Keratinocyte (primary cell): ENCODE results near the gene TIAM1. TPM values are rescaled to one million over a fixed set of nuclear protein-coding genes. Genes with fewer than 3 reads are reported as not detected.

Experiments used
- DNase-seq: peaks from one replicate; pipeline ENCODE4 v3.0.0-alpha.2; 2011; ENCODE audit warnings: low read depth, missing footprints, low spot score
- FAIRE-seq: peaks from 2 replicates; lab custom pipeline; 2011; peaks lifted over from hg19 to GRCh38; lab: Jason Lieb, UNC
- H2AFZ ChIP-seq: 2 replicates; pipeline ENCODE4 v1.6.0; 2012; ENCODE audit warnings: low read length, control low read depth, inconsistent platforms; ENCODE audit not compliant: control insufficient read depth
- H3K27ac ChIP-seq: 2 replicates; pipeline ENCODE4 v1.5.1; 2011; ENCODE audit warnings: low read length; ENCODE audit not compliant: control insufficient read depth, insufficient read depth
- H3K27me3 ChIP-seq: 3 replicates; pipeline ENCODE4 v1.6.0; 2011; ENCODE audit warnings: low read length; ENCODE audit not compliant: control insufficient read depth, insufficient read depth; ENCODE audit errors: extremely low read depth
- H3K36me3 ChIP-seq, 2 experiments: 2 replicates in 1 of 2; 3 replicates in 1 of 2; pipeline ENCODE4 v1.5.1; 2011; ENCODE audit warnings: low read length in 2 of 2, mild to moderate bottlenecking in 1 of 2; ENCODE audit not compliant: control insufficient read depth in 2 of 2, insufficient read depth in 2 of 2; ENCODE audit errors: extremely low read depth in 1 of 2
- H3K4me1 ChIP-seq: 3 replicates; pipeline ENCODE4 v1.5.1; 2011; ENCODE audit warnings: low read length; ENCODE audit not compliant: control insufficient read depth, insufficient read depth; ENCODE audit errors: extremely low read depth
- H3K4me2 ChIP-seq: 3 replicates; pipeline ENCODE4 v1.6.0; 2011; ENCODE audit warnings: low read depth, low read length; ENCODE audit not compliant: control insufficient read depth, insufficient read depth; ENCODE audit errors: extremely low read depth
- H3K4me3 ChIP-seq, 3 experiments: fragments of 200-600 bp in 1 of 3; sonication (generic) in 1 of 3; 2 replicates in 2 of 3; 3 replicates in 1 of 3; pipeline ENCODE4 v1.5.1; 2011 to 2016; ENCODE audit warnings: low read length in 3 of 3, mild to moderate bottlenecking in 3 of 3, control low read depth in 2 of 3, inconsistent platforms in 1 of 3, low read depth in 1 of 3, mixed read lengths in 1 of 3, mixed run types in 1 of 3, moderate library complexity in 1 of 3; ENCODE audit not compliant: control insufficient read depth in 2 of 3, insufficient read depth in 2 of 3; ENCODE audit errors: extremely low read depth in 1 of 3
- H3K79me2 ChIP-seq: 2 replicates; pipeline ENCODE4 v1.6.0; 2012; ENCODE audit warnings: low read length; ENCODE audit not compliant: control insufficient read depth, insufficient read depth
- H3K9ac ChIP-seq: 3 replicates; pipeline ENCODE4 v1.6.0; 2011; ENCODE audit warnings: low read length; ENCODE audit not compliant: control insufficient read depth, insufficient read depth; ENCODE audit errors: extremely low read depth
- H3K9me1 ChIP-seq: 3 replicates; pipeline ENCODE4 v1.6.0; 2011; ENCODE audit warnings: low read length; ENCODE audit not compliant: control insufficient read depth, insufficient read depth; ENCODE audit errors: extremely low read depth
- H3K9me3 ChIP-seq: 2 replicates; pipeline ENCODE4 v1.5.1; 2012; ENCODE audit warnings: low read depth, low read length; ENCODE audit not compliant: control insufficient read depth
- H4K20me1 ChIP-seq: 3 replicates; pipeline ENCODE4 v1.6.0; 2011; ENCODE audit warnings: low read length; ENCODE audit not compliant: control insufficient read depth, insufficient read depth; ENCODE audit errors: extremely low read depth
- EZH2 ChIP-seq: IDR thresholded peaks from one replicate; pipeline ENCODE4 v1.6.1; 2012; ENCODE audit warnings: inconsistent platforms, mild to moderate bottlenecking, low read length, moderate library complexity
- dilution Hi-C: fragments of 300-500 bp; cut with MboI; formaldehyde crosslinking; loops from one replicate; pipeline ENCODE4 v1.7.0; 2020; ENCODE audit warnings: low sequenced_read_pairs; ENCODE audit not compliant: extremely low pct_ligation_motif_present
- polyA plus RNA-seq, 5 experiments: library from polyadenylated mRNA; depleted of rRNA in 3 of 5; stranded (reverse) in 3 of 5; stranded (forward) in 1 of 5; unstranded in 1 of 5; fragments of >200 nt; gene quantifications; 1 replicate in 1 of 5; 2 replicates in 3 of 5; 3 replicates in 1 of 5; pipeline versions ENCODE4 v1.2.1 to v1.2.3, GENCODE V29; 2011 to 2012; ENCODE audit warnings: missing spikeins in 2 of 5, low read depth in 1 of 5, low replicate concordance in 1 of 5
- TF ChIP-seq, protein P1 (sequence below), 3 experiments: IDR thresholded peaks in 1 of 3; conservative IDR thresholded peaks in 1 of 3; optimal IDR thresholded peaks in 1 of 3; 2 replicates in 2 of 3; 3 replicates in 1 of 3; pipeline versions ENCODE3 to v1.5.1; 2011; ENCODE audit warnings: low read length in 3 of 3, mild to moderate bottlenecking in 3 of 3, moderate library complexity in 2 of 3, control low read depth in 1 of 3, inconsistent platforms in 1 of 3; ENCODE audit not compliant: insufficient read depth in 2 of 3; ENCODE audit errors: extremely low read depth in 1 of 3

Gene TIAM1
- polyA plus RNA-seq, 1 donor (not counting 4 experiments of a cell fraction or from before 2014, with no cell fraction given): 8.3 TPM

DNA sequence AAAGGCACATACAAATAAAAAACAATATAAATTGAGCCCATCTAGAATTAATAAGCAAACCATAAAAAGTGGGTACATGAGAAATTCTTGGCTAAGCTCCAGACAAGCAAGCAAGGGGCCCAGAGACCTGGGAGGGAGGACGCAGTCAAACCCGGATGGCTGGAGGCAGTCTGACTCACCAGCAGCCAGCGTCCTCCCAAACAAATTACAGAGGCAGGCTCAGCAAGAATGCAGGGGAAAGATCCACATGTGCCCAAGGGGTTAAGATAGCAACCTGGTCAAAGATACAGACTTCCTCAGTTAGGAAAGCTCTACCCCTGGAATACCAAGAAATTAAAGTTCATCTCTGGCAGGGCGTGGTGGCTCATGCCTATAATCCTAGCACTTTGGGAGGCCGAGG is 7.4 kb upstream of the TIAM1 start:
- dilution Hi-C loops: no loop called here
- no peaks in the 10 kb centered on the region for H3K27me3 ChIP-seq
- no peak overlapping the region for H3K4me3 ChIP-seq
- no peaks in the 10 kb centered on the region for H3K79me2 ChIP-seq
- DNase-seq (peak; percentile 63), FAIRE-seq (peak; percentile 80)
- H2AFZ ChIP-seq: no peak overlapping the region
- no peak for TF ChIP-seq EZH2
- TF ChIP-seq, protein P1, sequence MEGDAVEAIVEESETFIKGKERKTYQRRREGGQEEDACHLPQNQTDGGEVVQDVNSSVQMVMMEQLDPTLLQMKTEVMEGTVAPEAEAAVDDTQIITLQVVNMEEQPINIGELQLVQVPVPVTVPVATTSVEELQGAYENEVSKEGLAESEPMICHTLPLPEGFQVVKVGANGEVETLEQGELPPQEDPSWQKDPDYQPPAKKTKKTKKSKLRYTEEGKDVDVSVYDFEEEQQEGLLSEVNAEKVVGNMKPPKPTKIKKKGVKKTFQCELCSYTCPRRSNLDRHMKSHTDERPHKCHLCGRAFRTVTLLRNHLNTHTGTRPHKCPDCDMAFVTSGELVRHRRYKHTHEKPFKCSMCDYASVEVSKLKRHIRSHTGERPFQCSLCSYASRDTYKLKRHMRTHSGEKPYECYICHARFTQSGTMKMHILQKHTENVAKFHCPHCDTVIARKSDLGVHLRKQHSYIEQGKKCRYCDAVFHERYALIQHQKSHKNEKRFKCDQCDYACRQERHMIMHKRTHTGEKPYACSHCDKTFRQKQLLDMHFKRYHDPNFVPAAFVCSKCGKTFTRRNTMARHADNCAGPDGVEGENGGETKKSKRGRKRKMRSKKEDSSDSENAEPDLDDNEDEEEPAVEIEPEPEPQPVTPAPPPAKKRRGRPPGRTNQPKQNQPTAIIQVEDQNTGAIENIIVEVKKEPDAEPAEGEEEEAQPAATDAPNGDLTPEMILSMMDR (optimal IDR thresholded peaks at IDR 0.05 in 1 of 3, IDR thresholded peaks at IDR 0.05 in 1 of 3, conservative IDR thresholded peaks at IDR 0.05 in 1 of 3; ENCODE audit: extremely low read depth in 1 of 3, insufficient read depth in 2 of 3, low read length in 3 of 3): no peak
- peaks cover 41% of the 10 kb centered on the region for H3K4me1 ChIP-seq
- H3K9me3 ChIP-seq: no peaks in the 10 kb centered on the region
- H3K27ac ChIP-seq: peak overlapping the region; percentile 67
- H4K20me1 ChIP-seq: no peaks in the 10 kb centered on the region
- H3K36me3 ChIP-seq: no peaks in the 10 kb centered on the region
- H3K9me1 ChIP-seq: no peaks in the 10 kb centered on the region
- peak overlapping the region; percentile 38 for H3K9ac ChIP-seq
- peak overlapping the region; percentile 25 for H3K4me2 ChIP-seq

DNA sequence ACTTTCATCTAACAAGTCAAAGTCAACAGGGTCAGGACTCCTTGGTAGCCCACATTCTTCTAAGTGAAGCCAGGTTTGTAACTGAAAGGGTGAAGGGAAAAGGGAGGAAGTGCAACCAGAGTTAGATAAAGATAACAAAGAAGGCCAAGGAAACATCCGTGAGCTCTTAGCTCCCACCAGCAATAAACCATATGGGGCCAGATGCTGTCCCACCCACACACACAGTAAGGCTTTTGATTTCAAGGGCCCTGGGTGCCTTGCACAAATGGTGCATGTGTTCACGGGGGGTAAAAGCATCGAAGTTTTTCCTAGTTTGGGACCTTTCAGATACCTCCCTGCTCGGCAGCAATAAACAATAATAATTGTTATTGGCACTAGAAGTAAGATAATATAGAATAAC is 5.1 kb upstream of the TIAM1 start:
- H3K4me2 ChIP-seq: no peak overlapping the region
- H3K9ac ChIP-seq: no peak overlapping the region
- dilution Hi-C loops: no loop called here
- no peaks in the 10 kb centered on the region for H3K9me1 ChIP-seq
- no peaks in the 10 kb centered on the region for H3K9me3 ChIP-seq
- TF ChIP-seq, protein P1 (optimal IDR thresholded peaks at IDR 0.05 in 1 of 3, IDR thresholded peaks at IDR 0.05 in 1 of 3, conservative IDR thresholded peaks at IDR 0.05 in 1 of 3; ENCODE audit: extremely low read depth in 1 of 3, insufficient read depth in 2 of 3, low read length in 3 of 3): no peak
- no peak for TF ChIP-seq EZH2
- DNase-seq (no peak), FAIRE-seq (no peak)
- peaks cover 26% of the 10 kb centered on the region for H3K4me1 ChIP-seq
- H3K79me2 ChIP-seq: no peaks in the 10 kb centered on the region
- no peaks in the 10 kb centered on the region for H3K27me3 ChIP-seq
- H3K36me3 ChIP-seq: no peaks in the 10 kb centered on the region
- no peaks in the 10 kb centered on the region for H4K20me1 ChIP-seq
- H3K27ac ChIP-seq: no peak overlapping the region
- no peak overlapping the region for H3K4me3 ChIP-seq
- H2AFZ ChIP-seq: no peak overlapping the region
